Measurements from ENCODE around the gene UBE2S. TPM values are rescaled to one million over a fixed set of nuclear protein-coding genes. Genes with fewer than 3 reads are reported as not detected.

UBE2S gene
- polyA plus RNA-seq, 4 donors = 42.3 to 56.0 (median 48.8) TPM

DNA sequence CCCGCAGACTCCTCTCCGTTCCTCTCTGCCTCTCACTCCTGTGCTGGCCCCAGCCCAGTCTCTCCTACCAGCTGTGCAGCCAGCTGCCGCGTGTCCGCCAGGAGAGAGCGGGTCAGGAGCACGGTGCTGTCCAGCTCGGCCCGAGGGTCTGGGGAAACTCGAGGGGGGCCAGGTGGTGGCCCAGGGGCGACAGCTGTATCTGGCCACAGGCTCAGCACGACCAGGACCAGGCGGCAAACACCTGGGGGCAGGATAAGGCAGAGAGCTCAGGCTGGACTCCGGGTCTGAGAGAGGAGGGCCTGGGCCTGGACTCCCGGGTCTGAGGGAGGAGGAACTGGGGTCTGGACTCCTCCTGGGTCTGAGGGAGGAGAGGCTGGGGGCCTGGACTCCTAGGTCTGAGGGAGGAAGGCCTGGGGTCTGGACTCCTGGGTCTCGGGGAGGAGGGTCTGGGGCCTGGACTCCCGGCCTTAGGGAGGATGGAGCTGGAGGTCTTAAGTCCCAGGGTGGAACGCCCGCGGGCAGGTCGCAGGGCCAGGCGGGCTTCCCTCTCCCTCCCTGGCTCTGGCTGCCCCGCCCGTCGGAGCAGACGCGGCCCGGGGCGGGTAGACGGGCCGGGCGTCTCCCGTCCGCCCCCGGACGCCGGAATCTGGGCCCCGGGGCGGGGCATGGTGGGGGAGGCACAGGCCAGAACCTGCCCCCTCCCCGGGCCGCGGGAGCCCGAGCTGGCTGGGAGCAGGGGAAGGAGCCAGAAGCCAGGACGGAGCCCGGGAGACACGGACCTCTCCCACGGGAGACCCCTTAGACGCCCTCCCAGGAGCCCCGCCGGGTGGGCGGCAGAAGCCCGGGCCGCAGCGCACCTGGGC is 38.7 kb downstream of the UBE2S start:
- no peak for DNase-seq (ENCODE audit: low read depth in 4 of 4, low spot score in 3 of 4)

DNA sequence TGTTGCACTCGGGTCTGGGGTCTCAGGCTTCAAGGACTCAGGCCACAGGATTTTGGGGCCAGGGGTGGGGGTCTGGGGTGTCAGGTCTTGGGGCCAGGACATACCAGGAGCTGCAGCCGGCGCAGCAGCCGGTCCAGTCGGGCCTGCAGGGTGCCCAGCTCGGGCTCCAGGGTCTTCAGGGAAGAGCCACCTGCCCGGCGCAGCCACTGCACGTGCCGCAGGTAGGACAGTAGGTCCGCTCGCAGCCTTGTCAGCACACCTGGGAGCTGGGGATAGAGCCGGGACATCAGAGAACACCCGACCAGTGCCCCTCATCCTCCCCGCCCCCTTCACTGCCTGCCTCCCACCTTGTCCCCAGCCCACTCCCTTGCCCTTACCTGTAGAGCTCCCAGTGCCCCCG is 39.5 kb downstream of the UBE2S start:
- DNase-seq (ENCODE audit: low read depth in 4 of 4, low spot score in 3 of 4) = no peak

DNA sequence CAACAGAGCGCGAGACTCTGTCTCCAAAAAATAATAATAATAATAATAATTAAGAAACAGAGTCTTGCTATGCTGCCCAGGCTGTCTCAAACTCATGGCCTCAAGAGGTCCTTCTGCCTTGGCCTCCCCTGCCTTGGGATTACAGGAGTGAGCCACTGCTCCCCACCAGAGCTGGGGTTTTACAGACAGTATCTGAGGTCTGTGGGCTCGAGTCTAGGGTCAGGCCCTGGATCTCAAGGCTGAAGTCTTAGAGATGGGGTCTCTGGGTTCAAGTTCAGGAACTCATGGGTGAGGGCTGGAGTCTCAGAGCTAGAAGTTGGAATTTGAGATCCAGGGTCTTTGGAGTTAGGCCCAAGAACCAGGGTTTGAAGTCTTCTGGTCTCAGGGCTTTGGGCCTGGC is 40.8 kb downstream of the UBE2S start:
- no peak for DNase-seq (ENCODE audit: low read depth in 4 of 4, low spot score in 3 of 4)

DNA sequence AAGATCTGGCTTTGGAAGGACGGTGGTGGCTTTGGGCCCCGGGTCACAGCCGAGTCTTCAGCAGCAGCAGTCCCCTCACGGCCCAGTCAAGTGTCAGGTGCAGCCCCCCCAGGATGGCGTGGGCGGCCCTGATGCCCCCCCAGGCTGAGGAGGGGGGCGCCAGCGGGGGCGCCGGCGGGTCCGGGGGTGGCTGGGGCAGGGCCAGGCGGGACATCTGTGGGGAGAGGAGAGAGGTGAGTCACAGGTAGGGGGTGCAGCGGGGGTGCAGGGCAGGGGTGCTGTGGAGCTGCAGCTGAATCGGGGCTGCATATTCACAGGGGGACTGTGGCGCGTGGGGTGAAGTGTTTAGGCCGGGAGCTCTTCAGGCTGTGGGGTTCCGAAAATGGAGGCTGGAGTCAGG is 41.6 kb downstream of the UBE2S start:
- DNase-seq (ENCODE audit: low read depth in 4 of 4, low spot score in 3 of 4) = no peak

DNA sequence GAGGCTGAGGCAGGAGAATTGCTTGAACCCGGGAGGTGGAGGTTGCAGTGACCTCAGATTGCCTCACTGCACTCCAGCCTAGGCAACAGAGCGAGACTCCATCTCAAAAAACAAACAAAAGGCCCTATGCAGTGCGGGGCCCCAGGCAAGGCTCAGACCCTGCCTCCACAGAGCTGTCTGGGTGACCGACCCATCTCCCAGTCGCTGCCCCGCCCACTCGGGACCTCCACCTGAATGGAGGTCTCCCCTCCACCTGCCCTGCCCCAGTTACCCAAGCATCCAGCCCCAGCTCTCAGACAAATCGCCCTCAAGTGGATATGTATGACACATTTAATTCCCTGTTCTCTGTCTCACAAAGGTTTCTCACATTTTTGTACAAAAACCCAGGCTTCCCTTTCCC is 42.3 kb downstream of the UBE2S start:
- no peak for DNase-seq (ENCODE audit: low read depth in 4 of 4, low spot score in 3 of 4)

DNA sequence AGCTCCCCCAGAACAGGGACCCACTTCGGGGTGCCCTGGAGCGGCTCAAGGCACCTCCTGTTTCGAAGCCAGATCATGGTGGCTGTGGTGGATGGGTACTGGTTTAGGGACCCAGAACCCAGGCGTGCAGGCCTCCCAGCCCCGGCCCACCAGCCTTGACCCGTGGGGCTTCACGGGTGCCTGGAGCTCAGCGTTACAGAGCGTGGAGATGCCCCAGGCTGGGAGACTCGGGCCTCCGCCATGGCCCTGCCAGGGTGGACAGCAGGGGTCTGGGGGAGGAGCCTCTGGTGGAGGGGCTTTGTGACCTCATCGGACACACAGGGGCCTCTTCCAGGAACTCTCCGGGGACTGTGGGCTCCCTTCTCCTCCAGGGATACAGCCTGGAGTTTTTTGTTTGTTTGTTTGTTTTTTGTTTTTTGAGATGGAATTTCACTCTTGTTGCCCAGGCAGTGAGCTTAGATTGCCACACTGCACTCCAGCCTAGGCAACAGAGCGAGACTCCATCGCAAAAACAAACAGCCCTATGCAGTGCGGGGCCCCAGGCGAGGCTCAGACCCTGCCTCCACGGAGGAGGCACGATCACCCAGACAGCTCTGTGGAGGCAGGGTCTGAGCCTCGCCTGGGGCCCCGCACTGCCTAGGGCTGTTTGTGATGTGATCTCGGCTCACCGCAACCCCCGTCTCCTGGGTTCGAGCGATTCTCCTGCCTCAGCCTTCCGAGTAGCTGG is 44.4 kb downstream of the UBE2S start, which contains the start of gene GARIN5B:
Gene GARIN5B (minus strand): TSS at position 271 of the 727 bp plus-strand sequence. CDS start 194 bp downstream, at position 77.
- DNase-seq (ENCODE audit: low read depth in 4 of 4, low spot score in 3 of 4) = no peak

DNA sequence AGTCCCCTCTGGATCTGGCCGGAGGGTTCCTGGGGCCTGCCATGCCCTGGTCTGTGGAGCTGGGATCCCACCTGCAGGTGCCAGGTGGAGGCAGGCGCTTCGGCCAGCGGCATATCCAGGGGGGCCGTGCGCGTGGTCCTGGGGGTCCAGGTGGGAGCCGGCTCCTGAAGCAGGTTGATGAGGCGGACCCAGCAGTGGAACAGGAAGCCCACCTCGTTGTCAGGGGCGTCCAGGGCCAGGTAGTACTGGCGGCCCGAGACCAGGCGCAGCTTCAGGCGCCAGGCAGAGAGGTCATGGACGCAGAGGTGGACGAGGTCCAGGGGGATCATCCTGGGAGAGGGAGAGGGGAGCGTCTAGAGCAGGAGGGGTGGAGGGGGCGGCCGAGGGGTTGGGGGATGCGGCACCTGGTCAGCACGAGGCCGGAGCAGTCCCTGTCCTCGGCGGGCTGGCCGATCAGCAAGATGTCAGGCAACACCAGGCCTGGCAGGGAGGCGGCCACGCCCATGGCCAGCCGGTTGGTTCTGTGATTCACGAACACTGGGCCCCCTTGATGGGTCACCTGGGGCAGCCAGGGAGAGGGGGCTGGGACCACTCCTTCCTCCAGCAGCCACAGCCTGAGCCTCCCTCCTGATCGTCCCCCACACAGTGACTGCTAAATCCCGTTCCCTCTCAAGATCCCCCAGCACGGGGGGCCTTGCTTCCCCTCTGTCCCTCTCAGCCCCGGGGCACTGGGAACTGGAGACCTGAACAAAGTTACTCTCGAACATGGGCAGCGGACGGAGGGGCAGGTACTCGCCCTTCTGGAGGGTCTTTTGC is 45.2 kb downstream of the UBE2S start:
- DNase-seq (ENCODE audit: low read depth in 4 of 4, low spot score in 3 of 4) = no peak

DNA sequence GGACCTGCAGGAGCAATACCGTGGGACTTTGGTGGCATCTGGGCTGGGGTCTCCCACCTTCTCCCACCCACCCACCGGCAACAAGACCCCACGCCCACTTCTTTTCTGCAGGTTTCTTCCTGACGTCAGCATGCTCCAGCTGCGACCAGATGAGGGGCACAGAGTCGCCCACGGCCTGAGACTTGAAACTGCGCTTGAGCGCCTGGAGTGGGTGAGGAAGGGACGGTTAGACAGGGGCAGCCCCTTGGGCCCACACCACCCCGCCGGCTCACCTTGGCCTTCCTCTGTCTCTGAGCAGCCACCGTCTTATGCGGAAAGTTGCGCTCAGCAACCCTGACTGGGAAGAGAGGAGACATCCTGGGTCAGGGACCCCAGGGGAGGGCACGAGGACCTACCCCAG is 46.7 kb downstream of the UBE2S start:
- DNase-seq (ENCODE audit: low read depth in 4 of 4, low spot score in 3 of 4) = no peak

DNA sequence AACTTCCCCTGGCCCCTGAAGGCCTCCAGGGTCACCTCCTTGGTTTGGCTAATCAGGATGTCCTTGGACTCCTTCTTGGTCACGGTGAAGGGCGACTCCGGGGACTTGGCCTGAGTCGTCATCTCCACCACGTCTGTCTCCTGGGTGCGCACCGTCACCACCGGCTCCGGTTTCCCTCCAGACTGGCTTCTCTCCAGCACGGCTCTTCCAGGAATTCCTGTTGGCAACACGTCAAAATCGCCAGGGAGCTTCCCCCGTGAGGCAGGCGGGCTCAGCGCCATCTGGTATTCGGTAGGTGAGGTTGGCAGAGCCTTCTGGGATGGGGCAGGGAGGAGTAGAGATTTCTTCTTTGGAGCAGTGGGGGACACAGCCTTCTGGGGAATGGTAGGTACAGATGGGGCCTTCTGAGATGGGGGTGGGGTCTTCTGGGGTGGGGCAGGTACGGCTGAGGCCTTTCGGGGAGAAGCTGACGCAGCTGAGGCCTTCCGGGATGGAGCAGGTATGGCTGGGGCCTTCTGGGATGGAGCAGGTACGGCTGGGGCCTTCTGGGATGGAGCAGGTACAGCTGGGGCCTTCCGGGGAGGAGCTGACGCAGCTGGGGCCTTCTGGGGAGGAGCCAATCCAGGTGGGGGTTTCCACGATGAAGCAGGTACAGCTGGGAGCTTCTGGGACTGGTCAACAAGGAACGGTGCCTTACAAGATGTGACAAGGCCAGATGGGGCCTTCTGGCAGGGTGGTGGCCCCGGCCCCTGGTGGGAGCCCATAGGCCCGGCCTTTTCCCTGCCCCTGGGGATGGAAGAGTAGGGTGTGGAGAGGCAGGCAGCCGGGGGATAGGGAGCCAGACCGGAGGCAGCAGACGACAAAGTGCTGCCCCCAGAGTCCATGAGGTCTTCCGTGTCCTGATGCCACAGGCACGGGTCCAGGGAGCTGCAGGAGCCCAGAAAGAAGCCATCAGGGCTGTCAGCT is 48.4 kb downstream of the UBE2S start:
- DNase-seq (ENCODE audit: low read depth in 4 of 4, low spot score in 3 of 4) = no peak

DNA sequence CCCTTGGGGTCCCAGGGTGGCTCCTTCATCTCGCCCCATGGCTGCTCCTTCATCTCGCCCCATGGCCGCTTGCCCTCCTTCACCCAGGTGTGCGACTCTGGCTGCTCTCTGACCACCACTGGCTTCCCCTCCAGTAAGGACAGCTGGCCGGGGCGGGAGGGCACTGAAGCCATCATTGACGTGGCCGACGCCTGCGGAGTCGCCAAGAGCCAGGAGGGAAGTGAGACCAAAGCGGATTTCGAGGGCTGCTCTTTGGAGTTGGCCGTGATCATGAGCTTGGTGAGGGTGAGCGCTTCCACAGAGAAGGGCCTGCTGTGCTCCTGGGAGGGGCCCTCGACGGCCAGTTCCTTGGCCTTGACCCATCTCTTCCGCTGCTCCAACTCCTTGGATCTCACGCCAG is 49.1 kb downstream of the UBE2S start:
- no peak for DNase-seq (ENCODE audit: low read depth in 4 of 4, low spot score in 3 of 4)

DNA sequence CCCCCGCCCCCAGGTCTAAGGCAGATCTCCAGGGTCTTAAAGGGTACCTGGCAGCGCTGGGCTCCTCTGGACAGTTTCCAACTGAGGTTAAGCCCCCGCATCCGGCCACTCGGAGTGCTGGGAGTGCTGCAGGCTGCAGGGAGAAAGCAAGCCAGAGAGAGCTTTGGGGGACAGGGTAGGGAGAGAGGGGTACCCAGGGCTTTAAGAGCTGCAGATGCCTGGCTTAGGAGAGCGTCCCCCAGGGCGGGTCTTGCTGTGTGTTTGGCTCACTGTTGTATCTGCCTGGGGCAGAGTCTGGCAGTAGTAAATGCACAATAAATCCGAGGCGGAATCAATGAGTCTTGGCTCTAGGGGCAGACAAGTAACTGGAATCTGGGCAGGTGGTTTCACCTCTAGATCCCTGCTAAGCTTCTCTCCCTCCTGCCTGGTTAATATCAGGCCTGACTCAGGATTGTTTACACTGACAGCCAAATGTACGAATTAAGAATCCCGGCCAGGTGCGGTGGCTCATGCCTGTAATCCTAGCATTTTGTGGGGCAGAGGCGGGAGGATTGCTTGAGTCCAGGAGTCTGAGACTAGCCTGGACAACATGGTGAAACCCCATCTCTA is 52.3 kb downstream of the UBE2S start:
- no peak for DNase-seq (ENCODE audit: low read depth in 4 of 4, low spot score in 3 of 4)

DNA sequence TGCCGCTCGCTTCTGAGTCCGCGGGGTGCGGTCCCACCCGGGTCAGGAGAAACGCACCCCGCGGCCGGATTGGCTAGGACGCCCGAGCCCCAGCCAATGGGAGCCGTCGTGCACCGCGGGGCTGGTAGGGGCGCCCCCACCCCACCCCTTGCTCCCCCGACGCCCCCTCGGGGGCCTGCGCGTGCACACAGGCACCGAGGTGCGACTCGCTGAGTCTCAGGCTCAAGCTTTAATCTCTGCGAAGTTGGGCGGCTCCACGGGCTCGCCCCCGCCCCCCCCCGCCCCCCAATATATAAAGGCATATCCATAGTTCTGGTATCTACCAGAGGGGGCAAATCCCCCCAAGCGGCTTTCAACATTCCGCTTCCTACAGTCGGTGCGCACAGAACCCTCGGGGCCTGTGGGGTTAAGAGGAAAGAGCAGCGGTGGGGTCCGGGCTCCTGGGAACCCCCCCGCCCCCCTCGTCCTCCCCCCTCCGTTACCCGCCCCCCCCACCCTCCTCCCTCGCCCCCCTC is 52.8 kb downstream of the UBE2S start, which contains the start of gene COX6B2:
Gene COX6B2 (minus strand): TSS at position 22 of the 515 bp plus-strand sequence. CDS start 198 bp downstream, outside the sequence.
- no peak for DNase-seq (ENCODE audit: low read depth in 4 of 4, low spot score in 3 of 4)

DNA sequence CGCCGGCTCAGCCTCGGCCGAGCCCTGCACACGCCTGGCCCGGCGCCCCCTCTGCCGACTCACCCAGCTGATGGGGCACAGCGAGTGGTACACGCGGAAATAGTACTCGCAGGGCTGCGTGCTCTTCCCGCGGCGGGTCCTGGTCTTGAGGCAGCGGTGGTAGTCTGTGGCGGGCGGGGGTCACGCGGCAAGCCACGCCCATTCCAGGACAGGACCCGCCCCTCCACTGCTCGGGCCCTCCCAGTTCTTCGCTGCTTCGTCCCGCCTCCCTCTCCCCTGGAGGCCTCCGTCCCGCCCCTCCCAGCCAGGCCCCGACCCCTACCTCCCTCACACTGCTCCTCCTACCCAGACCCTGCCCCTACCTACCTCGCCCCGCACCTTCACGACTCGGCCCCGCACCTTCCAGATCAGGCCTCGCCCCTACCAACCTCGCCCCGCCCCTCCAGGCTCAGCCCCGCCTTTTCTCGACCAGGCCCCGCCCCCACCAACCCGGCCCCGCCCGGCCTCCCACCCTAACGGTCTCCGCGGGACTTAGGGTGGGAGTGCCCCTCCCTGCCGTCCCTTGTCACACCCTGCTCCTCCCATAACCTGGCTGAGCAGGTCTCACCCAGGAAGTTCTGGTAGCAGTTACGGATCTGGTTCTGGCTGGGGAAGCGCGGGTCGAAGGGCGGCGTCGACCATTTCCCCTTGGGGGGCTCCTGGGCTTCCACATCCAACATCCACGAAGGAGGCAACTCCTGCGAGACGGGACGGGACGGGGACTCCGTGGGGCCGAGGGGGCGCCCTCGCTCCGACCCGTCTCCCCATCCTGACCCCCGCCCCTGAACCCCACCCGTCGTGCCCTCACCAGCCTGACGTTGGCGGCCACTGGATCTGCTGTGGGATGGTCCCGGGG is 53.5 kb downstream of the UBE2S start:
- no peak for DNase-seq (ENCODE audit: low read depth in 4 of 4, low spot score in 3 of 4)

DNA sequence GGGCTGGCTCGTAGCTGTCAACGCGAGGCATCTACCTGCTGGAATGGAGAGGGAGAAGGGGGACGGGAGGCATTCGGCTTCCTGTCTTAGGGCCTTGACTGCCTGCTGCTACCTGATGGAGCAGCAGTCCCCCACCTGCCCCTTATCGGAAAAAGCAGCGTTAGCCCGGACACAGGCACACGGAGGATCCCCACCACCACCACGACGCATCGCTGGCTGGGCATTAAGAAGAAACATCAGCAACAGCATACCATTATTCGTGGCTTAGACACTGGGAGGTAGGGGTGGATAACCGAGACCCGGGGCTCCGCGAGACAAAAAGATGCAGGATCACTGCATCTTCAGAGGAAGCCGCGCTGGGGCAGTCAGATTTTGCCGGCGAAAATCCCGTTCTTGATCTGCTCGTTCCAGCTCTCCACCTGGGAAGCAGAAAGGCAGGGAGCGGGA is 54.2 kb downstream of the UBE2S start:
- DNase-seq (ENCODE audit: low read depth in 4 of 4, low spot score in 3 of 4) = no peak

DNA sequence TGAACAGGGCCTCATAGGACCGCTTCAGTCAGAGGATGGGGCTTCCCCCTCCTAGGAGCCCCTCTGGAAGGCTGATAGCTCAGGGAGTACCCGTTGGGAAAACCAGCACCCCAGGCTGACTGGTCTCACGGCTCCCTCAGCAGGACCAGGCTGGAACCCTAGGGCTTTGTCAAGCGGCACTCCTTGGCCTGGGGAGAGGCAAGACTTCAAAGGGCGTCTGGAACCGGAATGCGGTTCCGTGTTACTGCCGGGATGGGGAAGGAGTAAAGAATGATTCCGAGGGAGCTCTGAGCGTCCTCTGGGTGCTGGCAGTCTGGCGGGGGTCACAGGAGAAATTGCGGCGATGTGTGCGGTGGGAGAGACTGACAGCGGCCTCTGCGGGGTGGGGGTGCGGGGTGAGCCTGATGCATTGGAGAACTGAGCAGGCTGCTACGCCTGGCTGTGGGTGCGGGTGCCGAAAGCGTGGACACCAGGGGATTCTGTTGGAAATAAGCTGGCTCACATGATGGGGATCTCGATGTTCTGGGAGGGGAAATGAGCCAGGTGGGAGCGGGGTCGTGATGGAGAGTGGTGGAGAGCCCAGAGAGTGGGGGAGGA is 54.9 kb downstream of the UBE2S start:
- no peak for DNase-seq (ENCODE audit: low read depth in 4 of 4, low spot score in 3 of 4)

DNA sequence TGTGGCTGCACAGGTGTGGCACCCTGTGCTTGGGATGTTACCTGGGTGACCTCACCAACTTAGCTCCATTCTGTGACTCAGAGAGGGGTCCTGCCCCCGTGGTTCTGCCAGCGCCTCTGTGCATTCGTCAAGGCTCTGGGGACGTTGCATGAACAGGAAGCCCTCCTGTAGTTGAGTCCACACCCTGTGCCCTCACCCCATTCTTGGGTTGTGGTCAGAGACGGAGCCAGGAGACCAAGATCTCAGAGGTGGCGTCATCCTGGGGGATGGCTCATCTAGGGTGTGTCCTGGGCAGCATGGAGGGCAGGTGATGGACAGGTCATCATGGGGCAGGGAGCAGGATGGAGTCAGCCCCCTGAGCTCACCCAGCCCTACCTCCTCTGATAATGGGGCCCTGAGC is 55.5 kb downstream of the UBE2S start:
- no peak for DNase-seq (ENCODE audit: low read depth in 4 of 4, low spot score in 3 of 4)

DNA sequence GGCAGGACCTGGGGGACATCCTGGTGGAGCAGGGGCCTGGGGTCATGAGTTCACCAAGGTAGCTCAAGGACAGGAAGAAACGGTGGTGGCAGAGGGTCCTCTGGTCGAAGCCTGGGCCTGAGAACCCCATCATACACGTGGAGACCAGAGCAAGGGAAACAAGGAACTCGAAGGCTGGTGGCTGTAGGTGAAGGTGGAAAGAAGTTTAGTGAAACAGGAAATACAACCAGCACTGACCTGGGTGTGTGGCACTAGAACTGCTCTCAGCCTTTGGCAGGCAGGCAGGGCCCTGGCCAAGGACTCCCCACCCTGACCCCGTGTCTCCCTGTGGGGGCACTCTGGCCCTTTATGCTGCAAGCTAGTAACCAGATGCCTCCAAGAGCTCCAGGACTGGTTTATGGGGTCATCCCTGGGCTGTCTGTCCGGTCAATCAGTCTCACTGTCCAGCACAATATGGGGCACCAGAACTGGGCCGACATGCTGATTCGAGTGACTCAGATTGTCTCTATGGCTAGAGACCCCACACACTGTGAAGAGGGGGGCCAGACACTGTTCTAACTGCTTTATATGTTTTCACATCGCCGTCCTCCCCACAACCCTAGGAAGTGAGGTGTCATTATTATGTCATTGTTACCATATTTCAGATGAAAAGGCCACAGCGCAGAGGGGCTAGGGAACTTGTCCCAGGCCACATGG is 56.8 kb downstream of the UBE2S start:
- DNase-seq (ENCODE audit: low read depth in 4 of 4, low spot score in 3 of 4) = no peak

Data from left renal pelvis (tissue), 4 donors.